ENCODE measurements around the gene YES1.

The YES1 gene

DNA sequence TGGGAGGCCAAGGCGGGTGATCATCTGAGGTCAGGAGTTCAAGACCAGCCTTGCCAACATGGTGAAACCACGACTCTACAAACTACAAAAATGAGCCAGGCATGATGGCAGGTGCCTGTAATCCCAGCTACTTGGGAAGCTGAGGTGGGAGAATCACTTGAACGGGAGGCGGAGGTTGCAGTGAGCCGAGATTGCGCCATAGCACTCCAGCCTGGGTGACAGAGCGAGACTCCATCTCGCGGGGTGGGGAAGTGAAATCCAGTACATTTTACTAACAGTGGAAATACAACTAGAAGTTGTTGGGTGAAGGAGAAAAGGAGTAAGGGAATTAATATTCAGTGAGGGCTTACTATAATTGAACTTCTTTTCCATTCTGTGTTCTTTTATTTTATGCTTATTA lies 86.4 kb downstream of the YES1 start:
- DNase-seq (ENCODE audit: insufficient read length, low spot score), result no peak
- FAIRE-seq, result no peak
- TF ChIP-seq, protein P1, sequence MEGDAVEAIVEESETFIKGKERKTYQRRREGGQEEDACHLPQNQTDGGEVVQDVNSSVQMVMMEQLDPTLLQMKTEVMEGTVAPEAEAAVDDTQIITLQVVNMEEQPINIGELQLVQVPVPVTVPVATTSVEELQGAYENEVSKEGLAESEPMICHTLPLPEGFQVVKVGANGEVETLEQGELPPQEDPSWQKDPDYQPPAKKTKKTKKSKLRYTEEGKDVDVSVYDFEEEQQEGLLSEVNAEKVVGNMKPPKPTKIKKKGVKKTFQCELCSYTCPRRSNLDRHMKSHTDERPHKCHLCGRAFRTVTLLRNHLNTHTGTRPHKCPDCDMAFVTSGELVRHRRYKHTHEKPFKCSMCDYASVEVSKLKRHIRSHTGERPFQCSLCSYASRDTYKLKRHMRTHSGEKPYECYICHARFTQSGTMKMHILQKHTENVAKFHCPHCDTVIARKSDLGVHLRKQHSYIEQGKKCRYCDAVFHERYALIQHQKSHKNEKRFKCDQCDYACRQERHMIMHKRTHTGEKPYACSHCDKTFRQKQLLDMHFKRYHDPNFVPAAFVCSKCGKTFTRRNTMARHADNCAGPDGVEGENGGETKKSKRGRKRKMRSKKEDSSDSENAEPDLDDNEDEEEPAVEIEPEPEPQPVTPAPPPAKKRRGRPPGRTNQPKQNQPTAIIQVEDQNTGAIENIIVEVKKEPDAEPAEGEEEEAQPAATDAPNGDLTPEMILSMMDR (IDR thresholded peaks at IDR 0.05; ENCODE audit: insufficient read depth, missing control alignments), result no peak

DNA sequence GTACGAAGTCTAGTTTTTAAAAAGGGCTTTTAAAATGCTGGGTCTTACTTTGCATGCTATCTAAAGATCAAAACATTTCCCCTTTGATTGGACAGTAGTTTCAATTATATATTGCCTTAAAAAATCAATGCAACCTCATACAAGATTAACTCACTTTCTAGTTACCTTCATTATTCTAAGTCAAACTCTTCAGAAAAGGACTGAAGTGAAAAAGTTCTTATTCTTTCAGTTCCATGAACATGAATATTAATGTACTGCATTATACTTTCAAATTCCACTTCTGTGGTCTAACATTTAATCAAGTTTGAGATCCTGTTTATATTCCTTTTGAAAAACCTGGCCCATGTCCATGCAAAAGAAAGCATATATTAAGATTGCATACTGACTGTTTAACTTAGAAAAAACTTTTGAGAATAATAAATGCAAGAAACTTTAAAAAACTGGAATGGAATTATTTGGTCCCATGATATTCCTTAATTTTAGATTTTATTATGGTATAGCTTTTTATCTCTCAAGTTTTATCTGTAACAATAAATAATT lies 88.4 kb downstream of the YES1 start:
- TF ChIP-seq, protein P1 (IDR thresholded peaks at IDR 0.05; ENCODE audit: insufficient read depth, missing control alignments), result no peak
- peak; percentile 74 for FAIRE-seq
- DNase-seq (ENCODE audit: insufficient read length, low spot score), result no peak

DNA sequence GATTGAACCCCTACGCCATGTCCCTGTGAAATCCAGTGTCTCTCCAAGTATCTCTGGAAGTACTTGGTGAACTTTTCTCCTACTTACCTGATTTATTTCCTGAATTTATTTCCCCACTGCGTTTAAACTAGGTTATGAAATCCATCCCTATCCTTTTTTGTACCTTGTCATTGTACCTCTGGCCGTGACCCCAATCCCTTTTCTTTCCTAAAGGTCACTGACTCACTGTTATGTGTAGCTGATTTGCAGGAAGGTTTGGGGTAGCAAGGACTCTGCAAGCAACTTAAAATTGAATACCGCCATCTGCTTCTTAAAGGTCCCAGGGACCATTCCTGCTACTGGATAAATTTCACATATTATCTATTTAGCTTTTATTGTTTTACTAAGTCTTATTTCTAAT lies 95.0 kb downstream of the YES1 start:
- TF ChIP-seq, protein P1 (IDR thresholded peaks at IDR 0.05; ENCODE audit: insufficient read depth, missing control alignments), result no peak
- FAIRE-seq, result no peak
- no peak for DNase-seq (ENCODE audit: insufficient read length, low spot score)

DNA sequence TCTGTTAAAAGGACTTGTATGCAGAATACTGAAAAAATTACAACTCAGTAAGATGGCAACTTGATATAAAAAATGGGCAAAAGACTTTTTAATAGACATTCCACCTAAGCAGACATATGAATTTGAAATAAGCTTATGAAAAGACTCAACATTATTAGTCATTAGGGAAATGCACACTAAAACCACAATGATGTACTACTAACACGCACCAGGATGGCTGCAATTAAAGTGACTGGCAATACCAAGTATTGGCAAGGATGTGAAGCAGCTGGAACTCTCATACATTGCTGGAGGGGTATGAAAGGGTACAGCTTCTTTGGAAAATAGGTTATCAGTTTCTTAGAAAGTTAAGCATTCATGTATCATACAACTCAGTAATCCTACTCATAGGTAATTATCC lies 96.4 kb downstream of the YES1 start:
- DNase-seq (ENCODE audit: insufficient read length, low spot score), result no peak
- no peak for FAIRE-seq
- TF ChIP-seq, protein P1 (IDR thresholded peaks at IDR 0.05; ENCODE audit: insufficient read depth, missing control alignments), result no peak

DNA sequence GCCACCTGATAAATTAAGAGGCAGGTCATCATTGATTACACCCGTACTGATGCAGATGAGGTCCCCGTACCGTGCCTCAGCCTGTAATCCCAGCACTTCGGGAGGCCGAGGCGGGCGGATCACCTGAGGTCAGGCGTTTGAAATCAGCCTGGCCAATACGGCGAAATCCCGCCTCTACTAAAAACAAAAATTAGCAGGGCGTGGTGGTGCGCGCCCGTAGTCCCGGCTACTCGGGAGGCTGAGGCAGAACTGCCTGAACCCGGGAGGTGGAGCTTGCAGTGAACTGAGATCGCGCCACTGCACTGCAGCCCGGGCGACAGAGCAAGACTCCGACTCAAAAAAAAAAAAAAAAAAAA lies 98.9 kb downstream of the YES1 start:
- FAIRE-seq, result no peak
- TF ChIP-seq, protein P1 (IDR thresholded peaks at IDR 0.05; ENCODE audit: insufficient read depth, missing control alignments), result no peak
- no peak for DNase-seq (ENCODE audit: insufficient read length, low spot score)

DNA sequence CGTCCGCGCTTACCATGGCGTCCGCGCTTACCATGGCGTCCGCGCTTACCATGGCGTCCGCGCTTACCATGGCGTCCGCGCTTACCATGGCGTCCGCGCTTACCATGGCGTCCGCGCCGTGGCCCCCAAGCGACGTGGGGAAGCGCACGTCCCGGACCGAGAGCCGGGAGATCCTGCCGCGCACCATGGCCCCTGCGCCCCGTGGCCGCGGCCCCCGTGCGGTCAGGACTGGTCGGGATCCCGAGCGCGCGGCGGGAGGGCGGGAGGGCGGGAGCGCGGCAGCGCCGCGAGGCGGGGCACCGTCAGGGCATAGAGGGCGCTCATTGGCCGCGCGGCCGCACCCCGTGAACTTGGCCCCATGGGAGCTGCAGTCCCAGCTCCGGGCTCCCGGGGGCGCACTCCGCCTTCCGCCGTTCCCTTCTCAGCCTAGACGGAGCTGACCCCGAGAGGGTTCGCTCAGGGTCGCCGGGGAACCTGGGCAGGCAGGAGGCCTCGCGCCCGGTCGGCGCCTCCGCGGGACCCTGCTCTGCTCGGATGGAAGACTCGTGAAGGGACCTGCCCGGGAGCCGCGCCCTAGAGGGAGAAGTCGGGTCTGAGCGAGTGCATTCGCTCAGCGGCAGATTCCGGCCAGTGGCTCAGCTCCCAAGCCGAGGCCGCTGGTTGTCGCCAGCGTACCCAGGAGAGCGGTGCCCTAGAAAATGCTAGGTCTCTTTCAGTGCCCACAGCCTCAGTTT lies 99.5 kb downstream of the YES1 start, which contains the start of gene ENOSF1:
Gene ENOSF1 (minus strand): TSS at position 230 of the 734 bp plus-strand sequence. CDS start 43 bp downstream, at position 187.
- FAIRE-seq (no peak), DNase-seq (ENCODE audit: insufficient read length, low spot score) (peak; percentile 72)
- TF ChIP-seq, protein P1 (IDR thresholded peaks at IDR 0.05; ENCODE audit: insufficient read depth, missing control alignments), result no peak

All from D721Med (cell line).